Chondrocyte (in vitro differentiated cells): Measurements from ENCODE around the gene GPR37L1. TPM values are rescaled to one million over a fixed set of nuclear protein-coding genes. Genes with fewer than 3 reads are reported as not detected.

Source experiments
- DNase-seq: peaks from one replicate; pipeline ENCODE4 v3.0.0; 2021; ENCODE audit warnings: mixed read lengths, low spot score
- H3K27ac Mint-ChIP-seq: one replicate; pipeline ENCODE4 v1.8.0; 2021; ENCODE audit warnings: mild to moderate bottlenecking, moderate library complexity, mixed read lengths; ENCODE audit not compliant: unreplicated experiment
- H3K27me3 Mint-ChIP-seq: 2 replicates; pipeline ENCODE4 v1.8.0; 2021; ENCODE audit warnings: low read depth, mixed read lengths
- H3K36me3 Mint-ChIP-seq: 2 replicates; pipeline ENCODE4 v1.8.0; 2021; ENCODE audit warnings: low read depth, mixed read lengths
- H3K4me1 Mint-ChIP-seq: 2 replicates; pipeline ENCODE4 v1.8.0; 2021; ENCODE audit warnings: low read depth, mild to moderate bottlenecking, mixed read lengths
- H3K4me3 Mint-ChIP-seq: one replicate; pipeline ENCODE4 v1.8.0; 2021; ENCODE audit warnings: mild to moderate bottlenecking, moderate library complexity, mixed read lengths; ENCODE audit not compliant: unreplicated experiment
- H3K9me3 Mint-ChIP-seq: 2 replicates; pipeline ENCODE4 v1.8.0; 2021; ENCODE audit warnings: low read depth, mixed read lengths
- total RNA-seq: library from RNA; stranded (reverse); gene quantifications from 3 replicates; pipeline ENCODE4 v1.2.1, GENCODE V29; 2021
- TF ChIP-seq, protein P1 (sequence below): fragments of 200-600 bp; sonication (generic); IDR thresholded peaks from 2 replicates; pipeline ENCODE4 v1.5.0; 2021; ENCODE audit warnings: antibody characterized with exemption, mild to moderate bottlenecking, moderate library complexity

Gene GPR37L1
- total RNA-seq, 1 donor from 2014 or later: not detected

GRCh38 chr1:202151045-202151444 is 28.3 kb downstream of the GPR37L1 start:
- Mint-ChIP-seq H3K27ac (no peak overlapping the region), H3K4me1 (peaks cover 18% of the 10 kb centered on the region), H3K36me3 (no peaks in the 10 kb centered on the region), H3K9me3 (no peaks in the 10 kb centered on the region), H3K4me3 (no peak overlapping the region), H3K27me3 (no peaks in the 10 kb centered on the region)
- TF ChIP-seq, protein P1, sequence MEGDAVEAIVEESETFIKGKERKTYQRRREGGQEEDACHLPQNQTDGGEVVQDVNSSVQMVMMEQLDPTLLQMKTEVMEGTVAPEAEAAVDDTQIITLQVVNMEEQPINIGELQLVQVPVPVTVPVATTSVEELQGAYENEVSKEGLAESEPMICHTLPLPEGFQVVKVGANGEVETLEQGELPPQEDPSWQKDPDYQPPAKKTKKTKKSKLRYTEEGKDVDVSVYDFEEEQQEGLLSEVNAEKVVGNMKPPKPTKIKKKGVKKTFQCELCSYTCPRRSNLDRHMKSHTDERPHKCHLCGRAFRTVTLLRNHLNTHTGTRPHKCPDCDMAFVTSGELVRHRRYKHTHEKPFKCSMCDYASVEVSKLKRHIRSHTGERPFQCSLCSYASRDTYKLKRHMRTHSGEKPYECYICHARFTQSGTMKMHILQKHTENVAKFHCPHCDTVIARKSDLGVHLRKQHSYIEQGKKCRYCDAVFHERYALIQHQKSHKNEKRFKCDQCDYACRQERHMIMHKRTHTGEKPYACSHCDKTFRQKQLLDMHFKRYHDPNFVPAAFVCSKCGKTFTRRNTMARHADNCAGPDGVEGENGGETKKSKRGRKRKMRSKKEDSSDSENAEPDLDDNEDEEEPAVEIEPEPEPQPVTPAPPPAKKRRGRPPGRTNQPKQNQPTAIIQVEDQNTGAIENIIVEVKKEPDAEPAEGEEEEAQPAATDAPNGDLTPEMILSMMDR: no peak
- no peak for DNase-seq

DNA sequence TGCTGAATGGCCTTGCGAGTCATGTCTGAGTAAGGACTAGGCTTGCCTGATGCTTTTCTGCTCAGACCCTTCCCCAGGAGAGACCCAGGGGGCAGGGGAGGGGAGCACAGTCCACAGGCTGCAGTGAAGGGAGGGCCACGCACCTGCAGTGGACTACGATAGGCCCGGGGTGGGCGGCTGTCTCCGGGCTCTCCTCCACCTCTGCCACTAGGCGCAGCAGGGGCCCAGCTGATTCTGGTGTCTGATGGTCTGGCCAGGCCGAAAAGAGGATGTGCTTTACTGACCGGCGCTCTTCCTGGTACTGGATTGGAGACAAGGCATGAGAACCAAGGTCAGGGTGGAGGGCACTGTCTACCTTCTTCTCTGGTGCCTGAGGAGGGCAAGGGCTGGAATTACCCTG is 29.7 kb downstream of the GPR37L1 start:
- no peak for DNase-seq
- Mint-ChIP-seq H3K9me3 (no peaks in the 10 kb centered on the region), H3K36me3 (no peaks in the 10 kb centered on the region), H3K27me3 (no peaks in the 10 kb centered on the region), H3K27ac (no peak overlapping the region), H3K4me1 (peaks cover 18% of the 10 kb centered on the region), H3K4me3 (no peak overlapping the region)
- TF ChIP-seq, protein P1: no peak

GRCh38 chr1:202153284-202153683 is 30.6 kb downstream of the GPR37L1 start:
- no peak overlapping the region for H3K27ac Mint-ChIP-seq
- H3K4me1 Mint-ChIP-seq: peaks cover 18% of the 10 kb centered on the region
- no peak for DNase-seq
- H3K9me3 Mint-ChIP-seq: no peaks in the 10 kb centered on the region
- H3K27me3 Mint-ChIP-seq: no peaks in the 10 kb centered on the region
- no peak overlapping the region for H3K4me3 Mint-ChIP-seq
- no peaks in the 10 kb centered on the region for H3K36me3 Mint-ChIP-seq
- TF ChIP-seq, protein P1: no peak

DNA sequence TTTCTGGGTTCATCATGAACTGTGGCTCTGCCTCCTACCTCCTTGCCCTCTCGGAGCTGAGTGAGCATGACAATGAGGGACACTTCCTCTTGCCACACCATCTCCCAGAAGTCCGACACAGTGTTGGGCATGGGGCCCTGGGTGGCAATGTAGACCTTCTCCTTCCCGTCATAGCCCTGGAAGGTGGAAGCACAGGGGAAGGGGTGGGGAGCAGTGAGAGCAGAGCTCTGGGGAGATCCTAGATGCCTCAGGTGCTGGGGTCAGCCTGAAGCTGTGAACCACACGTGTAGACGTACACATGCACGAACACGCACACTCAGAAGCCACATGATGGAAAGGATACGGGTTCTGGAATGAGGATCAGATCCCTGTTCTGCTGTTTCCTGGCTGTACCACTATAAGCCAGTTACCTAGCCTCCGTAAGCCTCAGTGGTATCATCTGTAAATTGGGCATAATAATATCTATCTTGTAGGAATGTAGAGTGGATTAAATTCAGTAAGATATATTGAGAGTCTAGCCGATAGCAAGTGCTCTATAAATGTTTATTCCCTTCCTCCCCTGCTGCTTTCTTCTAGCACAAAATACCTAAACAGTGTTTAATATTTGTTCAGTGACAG is 31.5 kb downstream of the GPR37L1 start:
- Mint-ChIP-seq H3K4me1 (peaks cover 16% of the 10 kb centered on the region), H3K9me3 (no peaks in the 10 kb centered on the region), H3K36me3 (no peaks in the 10 kb centered on the region), H3K27me3 (no peaks in the 10 kb centered on the region), H3K27ac (no peak overlapping the region), H3K4me3 (no peak overlapping the region)
- DNase-seq: no peak
- TF ChIP-seq, protein P1: no peak

DNA sequence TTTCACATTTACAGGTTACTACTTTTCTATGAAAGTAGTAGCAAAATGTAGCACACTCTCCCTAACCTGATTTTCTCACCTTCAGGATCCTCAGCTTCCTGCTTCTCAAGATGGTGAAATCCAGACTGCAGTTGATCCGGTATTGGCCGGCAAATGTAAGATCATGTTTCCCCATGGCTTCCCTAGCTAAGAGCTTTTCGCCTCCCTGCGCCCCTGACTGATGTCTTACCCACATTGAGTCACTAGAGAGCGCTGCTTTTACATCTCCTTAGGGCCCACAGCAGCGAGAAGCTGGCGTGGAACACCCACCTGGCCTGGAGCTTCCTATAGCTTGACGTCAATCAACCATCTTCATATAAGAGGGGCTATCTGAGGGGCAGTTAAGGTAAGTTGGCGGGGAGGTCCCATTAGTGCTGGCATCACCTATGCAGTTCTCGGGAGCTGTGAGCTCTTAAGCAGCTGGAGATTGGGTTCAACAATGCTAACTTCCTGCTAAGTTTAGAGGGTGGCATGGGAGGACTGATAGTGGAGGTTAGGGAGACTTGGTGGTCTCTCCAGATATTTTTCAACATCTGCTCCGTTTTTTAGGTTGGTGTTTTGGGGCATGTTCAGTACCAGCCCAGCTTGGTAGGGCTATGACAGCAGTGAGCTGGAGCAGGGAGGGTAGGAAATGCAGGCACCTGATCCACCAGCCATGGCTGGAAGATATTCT is 32.2 kb downstream of the GPR37L1 start:
- no peak overlapping the region for H3K4me3 Mint-ChIP-seq
- H3K27ac Mint-ChIP-seq: no peak overlapping the region
- no peaks in the 10 kb centered on the region for H3K36me3 Mint-ChIP-seq
- H3K9me3 Mint-ChIP-seq: no peaks in the 10 kb centered on the region
- TF ChIP-seq, protein P1: peak; percentile 73
- peaks cover 12% of the 10 kb centered on the region for H3K4me1 Mint-ChIP-seq
- H3K27me3 Mint-ChIP-seq: no peaks in the 10 kb centered on the region
- no peak for DNase-seq
